8988T (cell line): ENCODE results near the gene FMC1.
"Not testable (repeated sequence)": the region's sequence is repeated elsewhere in the genome, so short reads cannot be mapped to it uniquely, and the experiment has no call there.

Experiments used
- DNase-seq: peaks from one replicate; pipeline ENCODE4 v3.0.0; 2011

The FMC1 gene

GRCh38 chr7:139341058-139341775, at the start of gene FMC1:
Gene FMC1, plus strand, starts transcription at chr7:139341337. Its CDS starts 48 bp downstream, at chr7:139341385.
- peak; percentile 35 for DNase-seq

- DNase-seq = no peak
Observed at GRCh38 chr7:139292821-139293220, 48.3 kb upstream of the FMC1 start.

DNA sequence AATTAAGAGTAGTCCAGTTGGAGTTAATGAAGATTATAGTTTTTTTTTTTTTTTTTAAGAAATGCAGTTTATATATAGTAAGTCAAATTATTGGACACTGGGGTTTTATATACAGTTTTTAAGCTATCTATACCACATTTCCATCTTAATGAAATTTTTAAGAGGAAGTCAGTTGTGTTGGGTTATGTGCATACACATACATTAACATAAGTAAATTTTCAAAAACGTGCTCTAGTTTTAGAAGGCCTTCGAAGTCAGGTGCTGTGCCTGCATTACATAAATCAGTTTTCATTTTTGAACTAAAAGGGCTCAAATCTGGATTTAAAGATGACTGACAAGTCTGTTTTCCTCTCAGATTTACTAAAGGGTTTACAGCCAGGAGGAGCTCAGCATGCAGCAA, 47.6 kb upstream of the FMC1 start:
- DNase-seq = no peak

DNA sequence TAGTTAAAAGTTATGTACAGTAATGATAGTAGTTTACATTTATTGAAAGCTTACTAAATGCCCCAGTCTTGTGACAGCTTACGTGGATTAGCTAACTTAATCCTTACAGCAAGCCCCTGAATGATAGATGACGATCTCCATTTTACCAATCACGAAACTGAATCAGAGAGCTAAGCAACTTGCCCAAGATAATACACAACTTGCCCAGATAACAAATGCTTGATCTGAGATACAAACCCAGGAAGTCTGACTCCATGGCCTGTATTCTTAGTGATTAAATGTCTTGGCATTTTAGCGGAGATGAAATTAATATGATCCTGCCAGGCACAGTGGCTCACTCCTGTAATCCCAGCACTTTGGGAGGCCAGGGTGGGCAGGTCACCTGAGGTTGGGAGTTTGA, 46.9 kb upstream of the FMC1 start:
- DNase-seq = no peak

DNA sequence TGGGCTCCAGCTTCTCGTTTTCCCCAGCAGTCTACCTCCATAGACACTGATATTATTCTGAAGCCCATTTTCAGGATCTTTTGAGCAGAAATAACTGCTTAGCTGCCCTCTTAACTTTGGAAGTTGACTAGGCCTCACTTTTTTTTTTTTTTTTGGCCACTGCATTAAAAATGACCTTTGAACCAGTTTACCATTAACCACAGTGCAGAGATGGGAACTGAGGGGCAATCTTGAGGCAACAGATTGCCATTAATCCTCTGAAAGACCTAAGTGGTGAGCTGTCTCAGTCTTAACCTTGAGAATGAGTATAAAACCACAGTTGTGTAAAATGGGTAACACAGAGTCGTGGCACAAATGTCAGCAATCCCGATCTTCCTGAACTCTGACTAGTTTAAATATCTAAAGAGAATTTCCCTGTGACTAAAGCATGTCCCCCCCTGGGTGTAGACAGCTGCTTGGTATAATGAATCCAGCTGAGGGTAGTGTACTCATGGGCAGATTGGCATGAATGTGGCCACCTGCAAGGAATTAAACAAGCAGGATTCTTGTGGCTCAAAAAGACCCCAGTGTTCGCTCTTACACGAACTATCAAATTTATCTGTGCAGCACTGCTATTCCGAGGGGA, 46.1 kb upstream of the FMC1 start:
- no peak for DNase-seq

- no peak for DNase-seq
Observed at GRCh38 chr7:139297795-139298194, 43.3 kb upstream of the FMC1 start.

DNA sequence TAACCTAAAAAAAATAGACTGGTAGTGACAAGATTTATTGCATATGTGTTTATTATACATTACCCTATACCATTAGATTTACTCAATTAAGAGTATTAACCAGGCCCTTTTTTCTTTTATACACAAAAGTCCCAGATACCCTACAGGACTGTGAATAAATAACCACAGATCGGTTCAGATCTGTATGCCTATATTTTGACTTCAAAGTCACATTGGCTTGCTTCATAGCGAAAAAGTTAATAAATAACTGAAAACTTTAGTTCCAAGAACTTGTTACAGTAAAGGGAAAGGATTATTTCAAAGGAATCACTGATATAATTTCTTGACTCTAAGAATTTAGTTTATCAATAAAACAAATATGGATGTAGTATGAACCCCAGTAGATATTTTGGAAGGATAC, 41.8 kb upstream of the FMC1 start:
- DNase-seq = no peak

GRCh38 chr7:139300390-139300789, 40.7 kb upstream of the FMC1 start:
- DNase-seq = no peak

- DNase-seq = no peak
Observed at GRCh38 chr7:139304517-139304916, 36.6 kb upstream of the FMC1 start.

DNA sequence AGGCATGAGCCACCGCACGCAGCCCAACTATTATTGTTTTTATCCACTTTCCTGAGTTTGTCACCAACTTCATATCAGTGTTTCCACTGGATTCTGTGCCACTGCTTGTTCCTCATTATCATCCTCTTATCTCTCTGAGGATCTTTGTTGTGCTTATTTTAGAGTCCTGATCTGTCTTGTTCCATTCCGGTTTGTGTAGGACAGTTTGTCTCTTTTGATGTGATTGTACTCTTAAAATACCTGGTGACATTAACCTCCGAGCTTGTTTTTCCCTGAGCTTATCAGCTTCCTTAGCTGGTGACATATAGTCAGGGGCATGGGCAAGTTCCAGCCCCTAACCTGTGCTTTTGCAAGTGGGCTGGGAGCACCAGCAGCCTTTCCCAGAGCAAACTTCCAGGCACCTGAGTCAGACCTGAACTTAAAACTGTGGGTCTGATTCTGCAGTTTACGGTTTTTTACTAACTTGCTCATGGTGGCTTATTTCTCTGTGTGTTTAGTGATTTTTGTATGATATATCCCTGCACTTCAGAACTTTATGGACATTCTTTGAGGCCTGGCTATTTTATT, 23.1 kb upstream of the FMC1 start:
- DNase-seq = no peak

- DNase-seq = no peak
Observed at GRCh38 chr7:139321071-139321745, 19.9 kb upstream of the FMC1 start.

DNA sequence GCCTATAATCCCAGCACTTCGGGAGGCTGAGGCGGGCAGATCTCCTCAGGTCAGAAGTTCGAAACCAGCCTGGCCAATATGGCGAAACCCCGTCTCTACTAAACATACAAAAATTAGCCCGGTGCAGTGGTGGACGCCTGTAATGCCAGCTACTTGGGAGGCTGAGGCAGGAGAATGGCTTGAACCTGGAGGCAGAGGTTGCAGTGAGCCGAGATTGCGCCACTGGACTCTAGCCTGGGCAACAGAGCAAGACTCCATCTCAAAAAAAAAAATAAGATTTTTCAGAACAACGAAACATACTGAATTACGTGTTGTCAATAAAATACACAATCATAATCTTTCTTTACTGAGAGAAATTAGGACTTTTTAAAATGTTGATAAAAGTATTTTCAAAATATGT, 16.4 kb upstream of the FMC1 start:
- not testable (repeated sequence) for DNase-seq

- no peak for DNase-seq
Observed at GRCh38 chr7:139328375-139328774, 12.8 kb upstream of the FMC1 start.

- no peak for DNase-seq
Observed at GRCh38 chr7:139329119-139329518, 12.0 kb upstream of the FMC1 start.

- no peak for DNase-seq
Observed at GRCh38 chr7:139330333-139331030, 10.7 kb upstream of the FMC1 start.

GRCh38 chr7:139332697-139333359, 8.3 kb upstream of the FMC1 start:
- no peak for DNase-seq

DNA sequence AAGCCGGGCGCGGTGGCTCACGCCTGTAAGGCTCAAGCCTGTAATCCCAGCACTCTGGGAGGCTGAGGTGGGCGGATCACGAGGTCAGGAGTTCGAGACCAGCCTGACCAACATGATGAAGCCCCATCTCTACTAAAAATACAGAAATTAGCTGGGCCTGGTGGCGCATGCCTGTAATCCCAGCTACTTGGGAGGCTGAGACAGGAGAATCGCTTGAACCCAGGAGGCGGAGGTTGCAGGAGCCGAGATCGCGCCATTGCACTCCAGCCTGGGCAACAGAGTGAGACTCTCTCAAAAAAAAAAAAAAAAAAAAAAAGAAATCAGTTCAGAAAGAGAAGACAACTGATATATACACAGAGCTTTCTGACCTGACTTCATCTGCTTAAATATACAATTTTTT, 7.7 kb upstream of the FMC1 start:
- DNase-seq = not testable (repeated sequence)

GRCh38 chr7:139334399-139335150, 6.6 kb upstream of the FMC1 start:
- DNase-seq = no peak

DNA sequence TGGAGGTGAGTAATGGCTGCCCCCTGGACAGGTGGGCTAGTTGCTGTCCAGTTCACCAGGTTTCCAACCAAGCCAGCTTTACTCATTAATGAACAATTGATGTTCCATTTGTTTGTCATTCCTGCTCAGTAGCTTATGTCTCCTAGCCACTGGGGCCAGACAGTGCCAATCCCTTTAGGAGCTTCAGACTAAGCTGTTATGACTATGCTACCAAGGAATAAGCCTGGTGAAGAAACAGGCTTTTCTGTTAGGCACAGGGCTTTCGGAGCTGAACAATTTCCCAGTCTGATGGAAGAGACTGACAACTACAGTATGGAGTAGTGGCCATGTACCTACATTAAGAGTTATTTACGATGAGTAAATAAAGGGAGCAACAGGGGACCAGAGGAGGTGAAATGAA, 2.1 kb upstream of the FMC1 start:
- DNase-seq = no peak

DNA sequence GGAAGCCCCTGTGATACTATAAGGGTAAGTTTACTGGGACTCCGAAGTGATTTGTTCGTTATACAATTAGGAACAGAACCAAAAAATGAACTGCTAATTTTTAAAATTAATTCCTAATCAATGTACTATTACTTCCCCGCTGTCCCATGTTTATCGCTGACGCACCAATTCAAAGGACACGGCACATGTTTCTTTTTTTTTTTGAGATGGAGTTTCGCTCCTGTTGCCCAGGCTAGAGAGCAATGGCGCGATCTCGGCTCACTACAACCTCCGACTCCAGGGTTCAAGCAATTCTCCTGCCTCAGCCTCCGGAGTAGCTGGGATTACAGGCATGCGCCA, 1.5 kb upstream of the FMC1 start:
- DNase-seq = no peak

- DNase-seq = peak; percentile 58
Observed at GRCh38 chr7:139340037-139340807, 915 bp upstream of the FMC1 start.

DNA sequence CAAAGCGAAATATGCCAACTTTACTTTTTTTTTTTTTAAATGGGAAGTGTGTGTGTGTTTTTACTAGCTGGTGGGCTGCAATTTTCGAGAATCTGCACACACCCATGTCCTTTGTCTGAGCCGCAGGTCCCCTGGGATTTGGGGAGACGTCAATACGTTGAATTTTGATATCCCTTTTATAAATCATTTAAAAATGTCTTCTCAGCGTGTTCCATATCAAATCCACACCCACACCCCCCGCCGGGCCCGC, 404 bp upstream of the FMC1 start:
- no peak for DNase-seq
